Keratinocyte (primary cell): ENCODE results near the gene MACROH2A2. TPM values are rescaled to one million over a fixed set of nuclear protein-coding genes. Genes with fewer than 3 reads are reported as not detected.
A peak's percentile ranks its signal among the peaks of the same experiment; 100 is the strongest.

Source experiments
- DNase-seq: peaks from one replicate; pipeline ENCODE4 v3.0.0-alpha.2; 2011; ENCODE audit warnings: low read depth, missing footprints, low spot score
- FAIRE-seq: peaks from 2 replicates; lab custom pipeline; 2011; peaks lifted over from hg19 to GRCh38; lab: Jason Lieb, UNC
- H2AFZ ChIP-seq: 2 replicates; pipeline ENCODE4 v1.6.0; 2012; ENCODE audit warnings: low read length, control low read depth, inconsistent platforms; ENCODE audit not compliant: control insufficient read depth
- H3K27ac ChIP-seq: 2 replicates; pipeline ENCODE4 v1.5.1; 2011; ENCODE audit warnings: low read length; ENCODE audit not compliant: control insufficient read depth, insufficient read depth
- H3K27me3 ChIP-seq: 3 replicates; pipeline ENCODE4 v1.6.0; 2011; ENCODE audit warnings: low read length; ENCODE audit not compliant: control insufficient read depth, insufficient read depth; ENCODE audit errors: extremely low read depth
- H3K36me3 ChIP-seq, 2 experiments: 2 replicates in 1 of 2; 3 replicates in 1 of 2; pipeline ENCODE4 v1.5.1; 2011; ENCODE audit warnings: low read length in 2 of 2, mild to moderate bottlenecking in 1 of 2; ENCODE audit not compliant: control insufficient read depth in 2 of 2, insufficient read depth in 2 of 2; ENCODE audit errors: extremely low read depth in 1 of 2
- H3K4me1 ChIP-seq: 3 replicates; pipeline ENCODE4 v1.5.1; 2011; ENCODE audit warnings: low read length; ENCODE audit not compliant: control insufficient read depth, insufficient read depth; ENCODE audit errors: extremely low read depth
- H3K4me2 ChIP-seq: 3 replicates; pipeline ENCODE4 v1.6.0; 2011; ENCODE audit warnings: low read depth, low read length; ENCODE audit not compliant: control insufficient read depth, insufficient read depth; ENCODE audit errors: extremely low read depth
- H3K4me3 ChIP-seq, 3 experiments: fragments of 200-600 bp in 1 of 3; sonication (generic) in 1 of 3; 2 replicates in 2 of 3; 3 replicates in 1 of 3; pipeline ENCODE4 v1.5.1; 2011 to 2016; ENCODE audit warnings: low read length in 3 of 3, mild to moderate bottlenecking in 3 of 3, control low read depth in 2 of 3, inconsistent platforms in 1 of 3, low read depth in 1 of 3, mixed read lengths in 1 of 3, mixed run types in 1 of 3, moderate library complexity in 1 of 3; ENCODE audit not compliant: control insufficient read depth in 2 of 3, insufficient read depth in 2 of 3; ENCODE audit errors: extremely low read depth in 1 of 3
- H3K79me2 ChIP-seq: 2 replicates; pipeline ENCODE4 v1.6.0; 2012; ENCODE audit warnings: low read length; ENCODE audit not compliant: control insufficient read depth, insufficient read depth
- H3K9ac ChIP-seq: 3 replicates; pipeline ENCODE4 v1.6.0; 2011; ENCODE audit warnings: low read length; ENCODE audit not compliant: control insufficient read depth, insufficient read depth; ENCODE audit errors: extremely low read depth
- H3K9me1 ChIP-seq: 3 replicates; pipeline ENCODE4 v1.6.0; 2011; ENCODE audit warnings: low read length; ENCODE audit not compliant: control insufficient read depth, insufficient read depth; ENCODE audit errors: extremely low read depth
- H3K9me3 ChIP-seq: 2 replicates; pipeline ENCODE4 v1.5.1; 2012; ENCODE audit warnings: low read depth, low read length; ENCODE audit not compliant: control insufficient read depth
- H4K20me1 ChIP-seq: 3 replicates; pipeline ENCODE4 v1.6.0; 2011; ENCODE audit warnings: low read length; ENCODE audit not compliant: control insufficient read depth, insufficient read depth; ENCODE audit errors: extremely low read depth
- EZH2 ChIP-seq: IDR thresholded peaks from one replicate; pipeline ENCODE4 v1.6.1; 2012; ENCODE audit warnings: inconsistent platforms, mild to moderate bottlenecking, low read length, moderate library complexity
- dilution Hi-C: fragments of 300-500 bp; cut with MboI; formaldehyde crosslinking; loops from one replicate; pipeline ENCODE4 v1.7.0; 2020; ENCODE audit warnings: low sequenced_read_pairs; ENCODE audit not compliant: extremely low pct_ligation_motif_present
- polyA plus RNA-seq, 5 experiments: library from polyadenylated mRNA; depleted of rRNA in 3 of 5; stranded (reverse) in 3 of 5; stranded (forward) in 1 of 5; unstranded in 1 of 5; fragments of >200 nt; gene quantifications; 1 replicate in 1 of 5; 2 replicates in 3 of 5; 3 replicates in 1 of 5; pipeline versions ENCODE4 v1.2.1 to v1.2.3, GENCODE V29; 2011 to 2012; ENCODE audit warnings: missing spikeins in 2 of 5, low read depth in 1 of 5, low replicate concordance in 1 of 5
- TF ChIP-seq, protein P1 (sequence below), 3 experiments: IDR thresholded peaks in 1 of 3; conservative IDR thresholded peaks in 1 of 3; optimal IDR thresholded peaks in 1 of 3; 2 replicates in 2 of 3; 3 replicates in 1 of 3; pipeline versions ENCODE3 to v1.5.1; 2011; ENCODE audit warnings: low read length in 3 of 3, mild to moderate bottlenecking in 3 of 3, moderate library complexity in 2 of 3, control low read depth in 1 of 3, inconsistent platforms in 1 of 3; ENCODE audit not compliant: insufficient read depth in 2 of 3; ENCODE audit errors: extremely low read depth in 1 of 3

MACROH2A2 gene
- polyA plus RNA-seq, 1 donor (not counting 4 experiments of a cell fraction or from before 2014, with no cell fraction given), result 11.6 TPM

DNA sequence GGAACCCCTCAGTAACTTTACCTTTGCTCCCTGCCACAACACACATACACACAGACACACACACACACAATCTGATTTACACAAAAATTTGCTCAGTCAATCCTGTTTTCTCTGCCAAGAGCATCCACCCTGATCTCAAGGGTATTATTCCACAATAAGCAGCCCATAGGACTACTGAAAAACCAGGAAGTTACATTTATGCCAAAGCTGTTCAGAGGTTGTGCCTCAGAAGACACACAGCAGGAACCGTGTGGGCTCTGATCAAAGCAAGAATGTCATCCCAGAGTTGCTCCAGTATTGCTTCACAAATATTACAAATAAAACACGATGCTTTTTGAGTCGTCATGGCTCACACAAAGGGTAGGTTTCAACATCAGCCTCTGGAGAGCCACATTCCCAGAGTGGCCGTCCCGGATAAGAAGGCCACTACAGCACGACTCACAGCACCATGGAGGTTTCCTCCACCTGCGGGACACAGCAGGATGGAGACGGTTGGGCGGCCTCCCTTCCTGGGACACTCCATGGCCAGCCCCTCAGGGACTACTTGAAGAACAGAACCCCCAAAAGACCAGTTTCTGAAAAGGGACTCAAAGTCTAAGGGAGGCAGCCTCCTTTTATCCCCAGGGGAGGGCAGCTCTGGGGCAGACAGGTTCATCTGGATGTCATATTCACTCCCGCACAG lies 78.4 kb downstream of the MACROH2A2 start:
- Histone ChIP-seq H3K9me1 (no peaks in the 10 kb centered on the region), H3K4me1 (peaks cover 15% of the 10 kb centered on the region), H3K27ac (no peak overlapping the region), H3K27me3 (no peaks in the 10 kb centered on the region), H2AFZ (no peak overlapping the region), H3K36me3 (no peaks in the 10 kb centered on the region), H3K79me2 (no peaks in the 10 kb centered on the region), H3K4me3 (no peak overlapping the region), H3K9ac (no peak overlapping the region), H3K9me3 (no peaks in the 10 kb centered on the region), H3K4me2 (peak overlapping the region; percentile 8), H4K20me1 (no peaks in the 10 kb centered on the region)
- dilution Hi-C loops, result no loop called here
- FAIRE-seq, result no peak
- no peak for DNase-seq
- no peak for TF ChIP-seq EZH2
- TF ChIP-seq, protein P1, sequence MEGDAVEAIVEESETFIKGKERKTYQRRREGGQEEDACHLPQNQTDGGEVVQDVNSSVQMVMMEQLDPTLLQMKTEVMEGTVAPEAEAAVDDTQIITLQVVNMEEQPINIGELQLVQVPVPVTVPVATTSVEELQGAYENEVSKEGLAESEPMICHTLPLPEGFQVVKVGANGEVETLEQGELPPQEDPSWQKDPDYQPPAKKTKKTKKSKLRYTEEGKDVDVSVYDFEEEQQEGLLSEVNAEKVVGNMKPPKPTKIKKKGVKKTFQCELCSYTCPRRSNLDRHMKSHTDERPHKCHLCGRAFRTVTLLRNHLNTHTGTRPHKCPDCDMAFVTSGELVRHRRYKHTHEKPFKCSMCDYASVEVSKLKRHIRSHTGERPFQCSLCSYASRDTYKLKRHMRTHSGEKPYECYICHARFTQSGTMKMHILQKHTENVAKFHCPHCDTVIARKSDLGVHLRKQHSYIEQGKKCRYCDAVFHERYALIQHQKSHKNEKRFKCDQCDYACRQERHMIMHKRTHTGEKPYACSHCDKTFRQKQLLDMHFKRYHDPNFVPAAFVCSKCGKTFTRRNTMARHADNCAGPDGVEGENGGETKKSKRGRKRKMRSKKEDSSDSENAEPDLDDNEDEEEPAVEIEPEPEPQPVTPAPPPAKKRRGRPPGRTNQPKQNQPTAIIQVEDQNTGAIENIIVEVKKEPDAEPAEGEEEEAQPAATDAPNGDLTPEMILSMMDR (optimal IDR thresholded peaks at IDR 0.05 in 1 of 3, IDR thresholded peaks at IDR 0.05 in 1 of 3, conservative IDR thresholded peaks at IDR 0.05 in 1 of 3; ENCODE audit: extremely low read depth in 1 of 3, insufficient read depth in 2 of 3, low read length in 3 of 3), result no peak

DNA sequence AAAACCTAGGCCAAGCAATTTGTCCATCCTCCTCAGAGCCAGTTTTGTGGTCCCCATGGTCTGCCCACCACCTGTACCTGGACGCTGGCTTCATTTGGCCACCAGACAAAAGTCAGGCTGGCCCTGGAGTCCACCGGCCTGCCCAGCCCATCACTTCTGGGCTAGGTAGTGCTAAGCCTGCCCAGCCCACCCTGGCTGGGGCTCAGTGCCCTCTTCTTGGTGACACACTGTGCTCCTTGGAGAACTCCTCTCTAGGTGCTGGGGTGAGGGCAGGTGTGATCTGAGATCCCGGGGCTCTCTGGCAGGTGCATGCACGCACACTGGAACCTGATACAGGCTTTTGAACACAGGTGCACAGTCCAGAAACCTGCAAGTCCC lies 78.9 kb downstream of the MACROH2A2 start:
- H3K79me2 ChIP-seq, result no peaks in the 10 kb centered on the region
- H3K36me3 ChIP-seq, result no peaks in the 10 kb centered on the region
- no peaks in the 10 kb centered on the region for H3K9me1 ChIP-seq
- no peak for FAIRE-seq
- H4K20me1 ChIP-seq, result no peaks in the 10 kb centered on the region
- H2AFZ ChIP-seq, result no peak overlapping the region
- peak overlapping the region; percentile 92 for H3K4me2 ChIP-seq
- no peaks in the 10 kb centered on the region for H3K9me3 ChIP-seq
- peaks cover 15% of the 10 kb centered on the region for H3K4me1 ChIP-seq
- no peak overlapping the region for H3K27ac ChIP-seq
- H3K27me3 ChIP-seq, result no peaks in the 10 kb centered on the region
- peak overlapping the region; percentile 77 for H3K9ac ChIP-seq
- peak overlapping the region in 1 of 3 experiments; percentile 79 for H3K4me3 ChIP-seq
- dilution Hi-C loops, result no loop called here
- DNase-seq, result no peak
- TF ChIP-seq, protein P1 (optimal IDR thresholded peaks at IDR 0.05 in 1 of 3, IDR thresholded peaks at IDR 0.05 in 1 of 3, conservative IDR thresholded peaks at IDR 0.05 in 1 of 3; ENCODE audit: extremely low read depth in 1 of 3, insufficient read depth in 2 of 3, low read length in 3 of 3), result no peak
- TF ChIP-seq EZH2, result no peak
